H9 (cell line): ENCODE results near the gene ACVR1C. TPM values are rescaled to one million over a fixed set of nuclear protein-coding genes. Genes with fewer than 3 reads are reported as not detected.
A peak's percentile ranks its signal among the peaks of the same experiment; 100 is the strongest.

Source experiments
- DNase-seq: peaks from one replicate; pipeline ENCODE4 v3.0.0-alpha.2; 2017
- H2AFZ ChIP-seq: one replicate; pipeline ENCODE4 v1.6.1; 2013; ENCODE audit warnings: mild to moderate bottlenecking, low read length, control low read depth, moderate library complexity
- H2AK5ac ChIP-seq: 2 replicates; pipeline ENCODE4 v1.6.1; 2013; ENCODE audit warnings: low read length, control low read depth, mixed read lengths; ENCODE audit not compliant: insufficient read length
- H2BK120ac ChIP-seq: one replicate; pipeline ENCODE4 v1.6.1; 2013; ENCODE audit warnings: low read depth, mild to moderate bottlenecking, low read length, control low read depth, inconsistent platforms; ENCODE audit not compliant: poor library complexity, severe bottlenecking
- H2BK12ac ChIP-seq: 2 replicates; pipeline ENCODE4 v1.6.1; 2013; ENCODE audit warnings: low read length, control low read depth, mixed read lengths, low read depth; ENCODE audit not compliant: insufficient read length
- H2BK15ac ChIP-seq: 2 replicates; pipeline ENCODE4 v1.6.1; 2013; ENCODE audit warnings: low read depth, low read length, control low read depth
- H2BK20ac ChIP-seq: one replicate; pipeline ENCODE4 v1.6.1; 2013; ENCODE audit warnings: low read depth, mild to moderate bottlenecking, low read length, control low read depth, inconsistent platforms; ENCODE audit not compliant: poor library complexity, severe bottlenecking
- H2BK5ac ChIP-seq: 2 replicates; pipeline ENCODE4 v1.6.1; 2013; ENCODE audit warnings: low read length, control low read depth, mixed read lengths; ENCODE audit not compliant: insufficient read length
- H3K14ac ChIP-seq: 2 replicates; pipeline ENCODE4 v1.6.1; 2013; ENCODE audit warnings: low read length, control low read depth; ENCODE audit not compliant: insufficient read depth
- H3K18ac ChIP-seq: 2 replicates; pipeline ENCODE4 v1.6.1; 2013; ENCODE audit warnings: low read depth, mild to moderate bottlenecking, mixed read lengths, low read length, control low read depth; ENCODE audit not compliant: insufficient read length
- H3K23ac ChIP-seq: 2 replicates; pipeline ENCODE4 v1.6.1; 2013; ENCODE audit warnings: low read length, control low read depth, mixed read lengths, low read depth; ENCODE audit not compliant: insufficient read length
- H3K23me2 ChIP-seq: 2 replicates; pipeline ENCODE4 v1.6.1; 2013; ENCODE audit warnings: low read depth, mild to moderate bottlenecking, mixed read lengths, low read length, control low read depth; ENCODE audit not compliant: insufficient read length, poor library complexity, severe bottlenecking
- H3K27ac ChIP-seq: 2 replicates; pipeline ENCODE4 v1.5.1; 2013; ENCODE audit warnings: low read length, control low read depth, mixed read lengths, low read depth; ENCODE audit not compliant: insufficient read length
- H3K27me3 ChIP-seq: 2 replicates; pipeline ENCODE4 v1.6.1; 2013; ENCODE audit warnings: low read length, control low read depth, inconsistent platforms; ENCODE audit not compliant: insufficient read depth
- H3K4ac ChIP-seq: 2 replicates; pipeline ENCODE4 v1.6.1; 2013; ENCODE audit warnings: low read depth, mild to moderate bottlenecking, control low read depth, inconsistent platforms, low read length, moderate library complexity
- H3K4me1 ChIP-seq: 2 replicates; pipeline ENCODE4 v1.6.1; 2013; ENCODE audit warnings: low read length, control low read depth, inconsistent platforms; ENCODE audit not compliant: insufficient read depth
- H3K4me2 ChIP-seq: 2 replicates; pipeline ENCODE4 v1.6.1; 2013; ENCODE audit warnings: low read length, control low read depth, mixed read lengths; ENCODE audit not compliant: insufficient read length, insufficient read depth
- H3K56ac ChIP-seq: 2 replicates; pipeline ENCODE4 v1.6.1; 2013; ENCODE audit warnings: low read depth, mild to moderate bottlenecking, mixed read lengths, low read length, control low read depth; ENCODE audit not compliant: insufficient read length
- H3K79me1 ChIP-seq: 2 replicates; pipeline ENCODE4 v1.6.1; 2013; ENCODE audit warnings: low read depth, mild to moderate bottlenecking, moderate library complexity, low read length, control low read depth, inconsistent platforms; ENCODE audit not compliant: insufficient read depth, poor library complexity, severe bottlenecking
- H3K79me2 ChIP-seq: 2 replicates; pipeline ENCODE4 v1.6.1; 2013; ENCODE audit warnings: low read length, control low read depth, inconsistent platforms; ENCODE audit not compliant: insufficient read depth
- H3K9ac ChIP-seq: 2 replicates; pipeline ENCODE4 v1.6.1; 2013; ENCODE audit warnings: low read length, control low read depth, mixed read lengths; ENCODE audit not compliant: insufficient read length; ENCODE audit errors: extremely low read depth
- H3K9me3 ChIP-seq: one replicate; pipeline ENCODE4 v1.6.1; 2013; ENCODE audit warnings: low read depth, low read length, inconsistent platforms; ENCODE audit not compliant: control insufficient read depth
- H3T11ph ChIP-seq: one replicate; pipeline ENCODE4 v1.6.1; 2013; ENCODE audit warnings: mild to moderate bottlenecking, low read length, control low read depth, inconsistent platforms
- H4K20me1 ChIP-seq: one replicate; pipeline ENCODE4 v1.6.1; 2013; ENCODE audit not compliant: control insufficient read depth, insufficient read length, insufficient read depth
- H4K5ac ChIP-seq: 2 replicates; pipeline ENCODE4 v1.6.1; 2013; ENCODE audit warnings: low read depth, mild to moderate bottlenecking, mixed read lengths, low read length, control low read depth; ENCODE audit not compliant: insufficient read length
- H4K8ac ChIP-seq: replicated peaks from 2 replicates; pipeline ENCODE4 v1.6.1; 2013; ENCODE audit warnings: low read length, control low read depth, mixed read lengths, low read depth; ENCODE audit not compliant: insufficient read length
- H4K91ac ChIP-seq: 2 replicates; pipeline ENCODE4 v1.6.1; 2013; ENCODE audit warnings: low read depth, mild to moderate bottlenecking, moderate library complexity, mixed read lengths, low read length, control low read depth; ENCODE audit not compliant: insufficient read length
- H3K27ac Mint-ChIP-seq, 3 experiments: 2 replicates in 2 of 3; 3 replicates in 1 of 3; pipeline ENCODE4 v1.8.0; 2020 to 2021; ENCODE audit warnings: mixed read lengths in 3 of 3, mild to moderate bottlenecking in 1 of 3, moderate library complexity in 1 of 3
- H3K27me3 Mint-ChIP-seq: 2 replicates; pipeline ENCODE4 v1.8.0; 2021; ENCODE audit warnings: low read depth, mild to moderate bottlenecking, moderate library complexity, mixed read lengths
- H3K36me3 Mint-ChIP-seq, 3 experiments: 2 replicates in 2 of 3; 3 replicates in 1 of 3; pipeline ENCODE4 v1.8.0; 2020 to 2021; ENCODE audit warnings: low read depth in 3 of 3, mixed read lengths in 3 of 3; ENCODE audit not compliant: insufficient read depth in 1 of 3
- H3K4me1 Mint-ChIP-seq, 2 experiments: 2 replicates each; pipeline ENCODE4 v1.8.0; 2020; ENCODE audit warnings: mixed read lengths in 2 of 2
- H3K4me3 Mint-ChIP-seq, 2 experiments: 2 replicates in 1 of 2; 3 replicates in 1 of 2; pipeline ENCODE4 v1.8.0; 2020 to 2021; ENCODE audit warnings: mild to moderate bottlenecking in 2 of 2, mixed read lengths in 2 of 2, moderate library complexity in 1 of 2
- H3K9me3 Mint-ChIP-seq, 2 experiments: 2 replicates in 1 of 2; 3 replicates in 1 of 2; pipeline ENCODE4 v1.8.0; 2020; ENCODE audit warnings: mild to moderate bottlenecking in 2 of 2, mixed read lengths in 2 of 2, moderate library complexity in 1 of 2
- WGBS: extraction: QIAGEN DNeasy Blood & Tissue Kit; methylation state at CpG from one replicate; pipeline ENCODE4 v1.1.7; 2013; ENCODE audit warnings: missing lambda C conversion rate, low lambda C conversion rate, mixed read lengths; ENCODE audit not compliant: insufficient read length; ENCODE audit errors: extremely low coverage; 5-methylcytosine and 5-hydroxymethylcytosine counted together
- total RNA-seq: library from RNA; stranded (reverse); gene quantifications from 2 replicates; pipeline ENCODE4 v1.2.1, GENCODE V29; 2021
- TF ChIP-seq, protein P1 (sequence below): fragments of 200-600 bp; sonication (generic); conservative IDR thresholded peaks from 3 replicates; pipeline ENCODE4 v1.8.0; 2021; ENCODE audit warnings: antibody characterized with exemption, mild to moderate bottlenecking

The ACVR1C gene
- total RNA-seq, 1 experiment from 2014 or later: 0.81 TPM

DNA sequence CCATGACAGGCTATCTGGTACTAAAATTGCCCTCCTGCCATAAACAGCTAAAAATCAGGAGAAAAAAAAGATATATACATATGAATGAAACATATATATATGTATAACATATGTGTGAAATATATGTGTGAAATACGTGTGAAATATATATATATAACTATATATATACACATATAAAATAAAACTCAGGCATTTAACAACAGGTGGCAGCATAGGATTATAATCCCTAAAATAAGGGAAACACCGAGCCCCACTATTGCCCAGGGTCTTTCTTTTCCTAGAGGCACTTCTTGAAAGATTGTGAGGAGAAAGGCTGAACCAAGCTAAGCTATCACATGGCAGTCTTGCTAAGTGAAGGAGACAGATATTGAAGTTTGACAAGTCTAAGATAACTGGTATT, 118.9 kb downstream of the ACVR1C start:
- Histone ChIP-seq H3K27ac (no peak overlapping the region), H2AFZ (no peak overlapping the region), H2AK5ac (no peak overlapping the region), H3K4me2 (no peak overlapping the region), H3K9ac (no peak overlapping the region), H3K9me3 (no peaks in the 10 kb centered on the region), H2BK12ac (no peak overlapping the region), H3T11ph (no peak overlapping the region), H3K23ac (no peak overlapping the region), H3K27me3 (no peaks in the 10 kb centered on the region), H3K14ac (no peak overlapping the region), H3K4ac (no peak overlapping the region), H3K18ac (no peak overlapping the region), H3K4me1 (no peaks in the 10 kb centered on the region), H2BK20ac (no peak overlapping the region), H3K56ac (no peak overlapping the region), H3K79me1 (no peaks in the 10 kb centered on the region), H4K8ac (no peak overlapping the region), H3K23me2 (no peaks in the 10 kb centered on the region), H3K79me2 (no peaks in the 10 kb centered on the region), H4K91ac (no peak overlapping the region), H2BK120ac (no peak overlapping the region), H4K20me1 (no peaks in the 10 kb centered on the region), H2BK5ac (no peak overlapping the region), H4K5ac (no peak overlapping the region), H2BK15ac (no peak overlapping the region)
- no CpG with 5 or more reads among the region's 2 CpGs for WGBS
- TF ChIP-seq, protein P1, sequence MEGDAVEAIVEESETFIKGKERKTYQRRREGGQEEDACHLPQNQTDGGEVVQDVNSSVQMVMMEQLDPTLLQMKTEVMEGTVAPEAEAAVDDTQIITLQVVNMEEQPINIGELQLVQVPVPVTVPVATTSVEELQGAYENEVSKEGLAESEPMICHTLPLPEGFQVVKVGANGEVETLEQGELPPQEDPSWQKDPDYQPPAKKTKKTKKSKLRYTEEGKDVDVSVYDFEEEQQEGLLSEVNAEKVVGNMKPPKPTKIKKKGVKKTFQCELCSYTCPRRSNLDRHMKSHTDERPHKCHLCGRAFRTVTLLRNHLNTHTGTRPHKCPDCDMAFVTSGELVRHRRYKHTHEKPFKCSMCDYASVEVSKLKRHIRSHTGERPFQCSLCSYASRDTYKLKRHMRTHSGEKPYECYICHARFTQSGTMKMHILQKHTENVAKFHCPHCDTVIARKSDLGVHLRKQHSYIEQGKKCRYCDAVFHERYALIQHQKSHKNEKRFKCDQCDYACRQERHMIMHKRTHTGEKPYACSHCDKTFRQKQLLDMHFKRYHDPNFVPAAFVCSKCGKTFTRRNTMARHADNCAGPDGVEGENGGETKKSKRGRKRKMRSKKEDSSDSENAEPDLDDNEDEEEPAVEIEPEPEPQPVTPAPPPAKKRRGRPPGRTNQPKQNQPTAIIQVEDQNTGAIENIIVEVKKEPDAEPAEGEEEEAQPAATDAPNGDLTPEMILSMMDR: peak; percentile 38; the same call in 2 of the 3 replicates
- no peak overlapping the region for H3K27ac Mint-ChIP-seq
- peaks cover 1% of the 10 kb centered on the region; the same call in 1 of the 2 replicates for H3K27me3 Mint-ChIP-seq
- H3K4me3 Mint-ChIP-seq: no peak overlapping the region
- H3K36me3 Mint-ChIP-seq: peaks cover 0 to 12% (median 0%) of the 10 kb centered on the region in 3 experiments; a peak in 2 of 7 replicates
- peaks cover 0 to 10% of the 10 kb centered on the region in 2 experiments; a peak in 3 of 5 replicates for H3K9me3 Mint-ChIP-seq
- peaks cover 7 to 8% of the 10 kb centered on the region in 2 experiments for H3K4me1 Mint-ChIP-seq
- DNase-seq: no peak
